Activated B cell treated with CpG ODN at 0.5 μM for 24 hours (primary cell): Measurements from ENCODE around the gene GPR137B. TPM values are rescaled to one million over a fixed set of nuclear protein-coding genes. Genes with fewer than 3 reads are reported as not detected.

Experiments used
- ATAC-seq: fragments of 200-7000 bp; cut with Tn5 transposase; one replicate; pipeline ENCODE4 v1.10.0; 2021; ENCODE audit warnings: low read depth, mild to moderate bottlenecking, moderate library complexity
- CTCF ChIA-PET: fragments of 350-600 bp; sonication (Branson Sonifier 250); formaldehyde crosslinking; loops from one replicate; lab custom pipeline; 2021; ENCODE audit warnings: antibody characterized with exemption; lab: Charles Lee
- POLR2A ChIA-PET: fragments of 350-600 bp; sonication (Branson Sonifier 250); formaldehyde crosslinking; loops from one replicate; lab custom pipeline; 2021; ENCODE audit warnings: antibody characterized with exemption; lab: Charles Lee
- DNase-seq: peaks from one replicate; pipeline ENCODE4 v3.0.0; 2022
- H3K27ac Mint-ChIP-seq: one replicate; pipeline ENCODE4 v1.8.0; 2020; ENCODE audit warnings: mixed read lengths
- H3K27me3 Mint-ChIP-seq: one replicate; pipeline ENCODE4 v1.8.0; 2021; ENCODE audit warnings: mixed read lengths
- H3K36me3 Mint-ChIP-seq: one replicate; pipeline ENCODE4 v1.8.0; 2021; ENCODE audit warnings: low read depth, mixed read lengths
- H3K4me1 Mint-ChIP-seq: one replicate; pipeline ENCODE4 v1.8.0; 2021; ENCODE audit warnings: mixed read lengths
- H3K4me3 Mint-ChIP-seq: one replicate; pipeline ENCODE4 v1.8.0; 2020; ENCODE audit warnings: mild to moderate bottlenecking, mixed read lengths
- H3K9me3 Mint-ChIP-seq: one replicate; pipeline ENCODE4 v1.8.0; 2020; ENCODE audit warnings: mixed read lengths
- CTCF ChIP-seq: fragments of 200-600 bp; IDR thresholded peaks from one replicate; pipeline ENCODE4 v1.8.0; 2022; ENCODE audit warnings: antibody characterized with exemption, mild to moderate bottlenecking
- intact Hi-C: fragments of 100-400 bp; cut with micrococcal nuclease; formaldehyde crosslinking; loops from one replicate; pipeline ENCODE4 v1.15.1; 2024
- total RNA-seq: library from RNA; stranded (reverse); gene quantifications from 2 replicates; pipeline ENCODE4 v1.2.3, GENCODE V29; 2022

The GPR137B gene
- total RNA-seq, 1 donor from 2014 or later: 11.8 TPM

- TF ChIP-seq CTCF: no peak
- ATAC-seq (no peak), DNase-seq (no peak)
- no peaks in the 10 kb centered on the region for H3K9me3 Mint-ChIP-seq
- ChIA-PET CTCF (no interaction called here), POLR2A (no interaction called here)
- H3K36me3 Mint-ChIP-seq: peaks cover 56% of the 10 kb centered on the region
- H3K4me3 Mint-ChIP-seq: no peak overlapping the region
- no peaks in the 10 kb centered on the region for H3K27me3 Mint-ChIP-seq
- no peak overlapping the region for H3K27ac Mint-ChIP-seq
- intact Hi-C loops: no loop called here
- H3K4me1 Mint-ChIP-seq: no peaks in the 10 kb centered on the region
These were observed 109.2 kb downstream of the GPR137B start for GRCh38 chr1:236251587-236251986.

GRCh38 chr1:236253119-236253518 lies 110.8 kb downstream of the GPR137B start:
- DNase-seq (no peak), ATAC-seq (no peak)
- CTCF ChIA-PET: no interaction called here
- Mint-ChIP-seq H3K27ac (no peak overlapping the region), H3K36me3 (peaks cover 55% of the 10 kb centered on the region), H3K4me1 (no peaks in the 10 kb centered on the region), H3K9me3 (peaks cover 7% of the 10 kb centered on the region), H3K4me3 (no peak overlapping the region), H3K27me3 (no peaks in the 10 kb centered on the region)
- intact Hi-C loops: no loop called here
- POLR2A ChIA-PET: no interaction called here
- TF ChIP-seq CTCF: no peak

GRCh38 chr1:236253918-236254637 lies 111.7 kb downstream of the GPR137B start:
- no peak for ATAC-seq
- no peak for TF ChIP-seq CTCF
- ChIA-PET POLR2A (no interaction called here), CTCF (no interaction called here)
- intact Hi-C loops: no loop called here
- Mint-ChIP-seq H3K4me1 (no peaks in the 10 kb centered on the region), H3K4me3 (no peak overlapping the region), H3K27ac (no peak overlapping the region), H3K27me3 (no peaks in the 10 kb centered on the region), H3K9me3 (peaks cover 12% of the 10 kb centered on the region), H3K36me3 (peaks cover 58% of the 10 kb centered on the region)
- DNase-seq: no peak

GRCh38 chr1:236257216-236257615 lies 114.9 kb downstream of the GPR137B start:
- no peak overlapping the region for H3K4me3 Mint-ChIP-seq
- H3K27ac Mint-ChIP-seq: no peak overlapping the region
- ATAC-seq: no peak
- POLR2A ChIA-PET: interaction anchor here (0.7 kb wide), 1 partner anchor 23 kb away, joined by 5 read pairs; no protein-coding TSS in a partner anchor
- H3K9me3 Mint-ChIP-seq: peaks cover 31% of the 10 kb centered on the region
- H3K27me3 Mint-ChIP-seq: no peaks in the 10 kb centered on the region
- H3K4me1 Mint-ChIP-seq: no peaks in the 10 kb centered on the region
- no peak for TF ChIP-seq CTCF
- intact Hi-C loops: no loop called here
- H3K36me3 Mint-ChIP-seq: peaks cover 74% of the 10 kb centered on the region
- DNase-seq: no peak
- CTCF ChIA-PET: no interaction called here

GRCh38 chr1:236258114-236258622 lies 115.8 kb downstream of the GPR137B start:
- Mint-ChIP-seq H3K4me1 (no peaks in the 10 kb centered on the region), H3K9me3 (peaks cover 34% of the 10 kb centered on the region), H3K36me3 (peaks cover 75% of the 10 kb centered on the region), H3K4me3 (no peak overlapping the region), H3K27me3 (no peaks in the 10 kb centered on the region), H3K27ac (no peak overlapping the region)
- intact Hi-C loops: no loop called here
- ChIA-PET CTCF (no interaction called here), POLR2A (interaction anchor here (0.7 kb wide), 1 partner anchor 22 kb away, joined by 5 read pairs; no protein-coding TSS in a partner anchor)
- no peak for DNase-seq
- TF ChIP-seq CTCF: no peak
- no peak for ATAC-seq

Other genes starting within 250 kb of the GPR137B start
- gene NID1, start 77.4 kb upstream of the GPR137B start, total RNA-seq: 0.04 and 0.10 TPM in 2 replicates
- 13.2 and 17.5 TPM in 2 replicates for gene ERO1B, start 139.4 kb downstream of the GPR137B start, total RNA-seq